ENCODE data around the gene GMCL1.

DNA sequence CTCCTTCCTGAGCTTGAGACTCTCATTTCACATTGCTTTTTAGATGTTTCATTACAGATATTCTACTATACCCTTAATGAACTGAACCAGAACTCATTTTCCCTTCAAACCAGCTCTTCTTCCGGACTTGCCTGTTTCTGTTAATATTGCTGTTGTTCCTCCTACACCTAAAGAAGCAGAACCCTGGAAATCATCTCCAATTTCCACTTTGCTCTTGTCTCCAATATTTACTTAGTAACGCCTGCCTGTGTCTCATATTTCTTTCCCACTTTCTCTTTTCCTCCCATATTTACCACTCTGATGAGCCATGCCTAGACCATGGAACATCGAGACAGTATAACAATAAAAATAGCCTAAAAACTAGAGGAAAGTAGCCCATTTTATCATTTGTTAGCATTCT lies 17.9 kb upstream of the GMCL1 start:
- TF ChIP-seq, protein P1, sequence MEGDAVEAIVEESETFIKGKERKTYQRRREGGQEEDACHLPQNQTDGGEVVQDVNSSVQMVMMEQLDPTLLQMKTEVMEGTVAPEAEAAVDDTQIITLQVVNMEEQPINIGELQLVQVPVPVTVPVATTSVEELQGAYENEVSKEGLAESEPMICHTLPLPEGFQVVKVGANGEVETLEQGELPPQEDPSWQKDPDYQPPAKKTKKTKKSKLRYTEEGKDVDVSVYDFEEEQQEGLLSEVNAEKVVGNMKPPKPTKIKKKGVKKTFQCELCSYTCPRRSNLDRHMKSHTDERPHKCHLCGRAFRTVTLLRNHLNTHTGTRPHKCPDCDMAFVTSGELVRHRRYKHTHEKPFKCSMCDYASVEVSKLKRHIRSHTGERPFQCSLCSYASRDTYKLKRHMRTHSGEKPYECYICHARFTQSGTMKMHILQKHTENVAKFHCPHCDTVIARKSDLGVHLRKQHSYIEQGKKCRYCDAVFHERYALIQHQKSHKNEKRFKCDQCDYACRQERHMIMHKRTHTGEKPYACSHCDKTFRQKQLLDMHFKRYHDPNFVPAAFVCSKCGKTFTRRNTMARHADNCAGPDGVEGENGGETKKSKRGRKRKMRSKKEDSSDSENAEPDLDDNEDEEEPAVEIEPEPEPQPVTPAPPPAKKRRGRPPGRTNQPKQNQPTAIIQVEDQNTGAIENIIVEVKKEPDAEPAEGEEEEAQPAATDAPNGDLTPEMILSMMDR (IDR thresholded peaks at IDR 0.05; ENCODE audit: low read length) = no peak
- no peak for TF ChIP-seq EZH2 (IDR thresholded peaks at IDR 0.05; ENCODE audit: borderline replicate concordance, low read length)
